ENCODE data around the gene SFTA2. TPM values are rescaled to one million over a fixed set of nuclear protein-coding genes. Genes with fewer than 3 reads are reported as not detected.

Gene SFTA2
- total RNA-seq, 1 donor from 2014 or later, result not detected

DNA sequence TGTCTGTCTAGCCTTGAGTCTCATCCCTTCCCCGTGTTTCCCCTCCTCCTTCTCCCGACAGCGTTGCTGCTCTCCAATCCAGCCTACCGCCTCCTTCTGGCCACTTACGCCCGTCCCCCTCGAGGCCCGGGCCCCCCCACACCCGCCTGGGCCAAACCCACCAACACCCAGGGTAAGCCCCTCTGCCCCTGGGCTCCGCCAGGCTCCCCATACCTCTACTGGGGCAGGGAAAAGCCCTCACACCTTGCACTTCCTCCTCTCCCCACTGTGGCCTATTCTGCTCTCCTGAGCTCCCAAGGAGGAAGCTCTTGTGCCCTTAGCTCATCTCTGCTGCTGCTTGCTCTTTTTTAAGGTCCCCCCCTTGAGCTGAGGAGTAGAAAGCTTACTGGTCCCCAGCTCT, 36.6 kb downstream of the SFTA2 start:
- no peak overlapping the region for H3K4me3 ChIP-seq
- intact Hi-C loops (cut with micrococcal nuclease), result no loop called here
- no peaks in the 10 kb centered on the region for H3K9me3 ChIP-seq (replicated peaks)
- TF ChIP-seq, protein P1, sequence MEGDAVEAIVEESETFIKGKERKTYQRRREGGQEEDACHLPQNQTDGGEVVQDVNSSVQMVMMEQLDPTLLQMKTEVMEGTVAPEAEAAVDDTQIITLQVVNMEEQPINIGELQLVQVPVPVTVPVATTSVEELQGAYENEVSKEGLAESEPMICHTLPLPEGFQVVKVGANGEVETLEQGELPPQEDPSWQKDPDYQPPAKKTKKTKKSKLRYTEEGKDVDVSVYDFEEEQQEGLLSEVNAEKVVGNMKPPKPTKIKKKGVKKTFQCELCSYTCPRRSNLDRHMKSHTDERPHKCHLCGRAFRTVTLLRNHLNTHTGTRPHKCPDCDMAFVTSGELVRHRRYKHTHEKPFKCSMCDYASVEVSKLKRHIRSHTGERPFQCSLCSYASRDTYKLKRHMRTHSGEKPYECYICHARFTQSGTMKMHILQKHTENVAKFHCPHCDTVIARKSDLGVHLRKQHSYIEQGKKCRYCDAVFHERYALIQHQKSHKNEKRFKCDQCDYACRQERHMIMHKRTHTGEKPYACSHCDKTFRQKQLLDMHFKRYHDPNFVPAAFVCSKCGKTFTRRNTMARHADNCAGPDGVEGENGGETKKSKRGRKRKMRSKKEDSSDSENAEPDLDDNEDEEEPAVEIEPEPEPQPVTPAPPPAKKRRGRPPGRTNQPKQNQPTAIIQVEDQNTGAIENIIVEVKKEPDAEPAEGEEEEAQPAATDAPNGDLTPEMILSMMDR (IDR thresholded peaks at IDR 0.05; ENCODE audit: borderline replicate concordance), result no peak
- H3K27me3 ChIP-seq (ENCODE audit: low read depth), result no peaks in the 10 kb centered on the region
- no peaks in the 10 kb centered on the region for H3K4me1 ChIP-seq
- no peak for DNase-seq
- H3K36me3 ChIP-seq, result peaks cover 55% of the 10 kb centered on the region
- no peak overlapping the region for H3K27ac ChIP-seq (replicated peaks)

DNA sequence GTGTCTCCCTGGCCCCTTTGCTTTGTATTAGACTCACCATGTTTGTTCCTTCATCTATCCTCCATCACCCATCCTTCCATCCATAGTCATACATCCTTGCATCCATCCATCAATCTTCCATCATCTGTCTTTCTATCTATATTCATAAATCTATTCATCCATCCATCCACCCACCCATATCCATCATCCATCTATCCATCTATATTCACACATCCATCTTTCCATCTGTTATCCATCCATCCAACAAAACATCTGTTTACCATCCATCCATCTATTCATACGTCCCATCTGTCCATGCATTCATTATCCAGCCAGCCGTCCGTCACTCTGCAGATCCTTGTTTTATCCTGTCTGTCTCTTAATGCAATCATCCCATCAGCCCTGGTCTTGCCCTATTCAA, 37.0 kb downstream of the SFTA2 start:
- H3K27me3 ChIP-seq (ENCODE audit: low read depth), result no peaks in the 10 kb centered on the region
- no peaks in the 10 kb centered on the region for H3K9me3 ChIP-seq (replicated peaks)
- H3K36me3 ChIP-seq, result peaks cover 55% of the 10 kb centered on the region
- no peak overlapping the region for H3K4me3 ChIP-seq
- no peak for DNase-seq
- TF ChIP-seq, protein P1 (IDR thresholded peaks at IDR 0.05; ENCODE audit: borderline replicate concordance), result no peak
- intact Hi-C loops (cut with micrococcal nuclease), result no loop called here
- H3K27ac ChIP-seq (replicated peaks), result no peak overlapping the region
- H3K4me1 ChIP-seq, result no peaks in the 10 kb centered on the region

DNA sequence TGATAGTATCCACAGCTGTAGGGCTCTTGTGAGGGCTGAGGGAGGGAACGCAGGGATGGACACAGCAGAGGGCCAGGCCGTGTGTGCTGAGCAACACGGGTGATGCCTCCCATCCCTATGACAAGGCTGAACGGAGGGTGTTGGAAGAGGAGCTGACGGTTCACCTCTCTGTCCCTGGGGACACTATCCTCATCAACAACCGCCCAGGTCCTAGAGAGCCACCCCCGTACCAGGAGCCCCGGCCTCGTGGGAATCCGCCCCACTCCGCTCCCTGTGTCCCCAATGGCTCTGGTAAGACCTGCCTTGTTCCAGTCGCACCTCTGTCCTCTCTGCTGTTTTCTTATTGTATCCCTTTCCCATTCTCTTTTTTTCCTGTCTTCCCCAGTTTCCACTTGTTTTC, 37.6 kb downstream of the SFTA2 start:
- TF ChIP-seq, protein P1 (IDR thresholded peaks at IDR 0.05; ENCODE audit: borderline replicate concordance), result no peak
- H3K4me3 ChIP-seq, result no peak overlapping the region
- no peaks in the 10 kb centered on the region for H3K9me3 ChIP-seq (replicated peaks)
- no peak overlapping the region for H3K27ac ChIP-seq (replicated peaks)
- DNase-seq, result no peak
- intact Hi-C loops (cut with micrococcal nuclease), result no loop called here
- no peaks in the 10 kb centered on the region for H3K27me3 ChIP-seq (ENCODE audit: low read depth)
- no peaks in the 10 kb centered on the region for H3K4me1 ChIP-seq
- peaks cover 53% of the 10 kb centered on the region for H3K36me3 ChIP-seq

DNA sequence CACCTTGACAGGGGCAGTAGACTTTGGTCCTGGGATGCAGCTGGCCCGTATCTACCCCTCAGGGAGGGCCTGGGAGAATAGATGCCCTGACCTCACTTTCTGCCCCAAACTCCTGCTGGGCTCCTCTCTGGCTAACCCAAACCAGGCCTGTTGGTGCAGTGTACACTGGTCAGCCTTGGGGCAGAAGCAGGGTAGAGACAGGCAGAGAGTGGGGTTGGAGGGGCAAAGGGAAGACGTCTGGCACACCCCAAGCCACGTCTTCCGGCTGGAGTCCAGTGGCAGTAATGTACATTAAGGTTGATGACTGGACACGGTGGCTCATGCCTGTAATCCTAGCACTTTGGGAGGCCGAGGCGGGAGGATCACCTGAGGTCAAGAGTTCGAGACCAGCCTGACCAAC, 38.3 kb downstream of the SFTA2 start:
- intact Hi-C loops (cut with micrococcal nuclease), result no loop called here
- Histone ChIP-seq H3K36me3 (peaks cover 46% of the 10 kb centered on the region), H3K4me1 (peaks cover 4% of the 10 kb centered on the region), H3K27ac (replicated peaks) (no peak overlapping the region), H3K4me3 (no peak overlapping the region), H3K27me3 (ENCODE audit: low read depth) (no peaks in the 10 kb centered on the region), H3K9me3 (replicated peaks) (no peaks in the 10 kb centered on the region)
- TF ChIP-seq, protein P1 (IDR thresholded peaks at IDR 0.05; ENCODE audit: borderline replicate concordance), result no peak
- DNase-seq, result no peak

DNA sequence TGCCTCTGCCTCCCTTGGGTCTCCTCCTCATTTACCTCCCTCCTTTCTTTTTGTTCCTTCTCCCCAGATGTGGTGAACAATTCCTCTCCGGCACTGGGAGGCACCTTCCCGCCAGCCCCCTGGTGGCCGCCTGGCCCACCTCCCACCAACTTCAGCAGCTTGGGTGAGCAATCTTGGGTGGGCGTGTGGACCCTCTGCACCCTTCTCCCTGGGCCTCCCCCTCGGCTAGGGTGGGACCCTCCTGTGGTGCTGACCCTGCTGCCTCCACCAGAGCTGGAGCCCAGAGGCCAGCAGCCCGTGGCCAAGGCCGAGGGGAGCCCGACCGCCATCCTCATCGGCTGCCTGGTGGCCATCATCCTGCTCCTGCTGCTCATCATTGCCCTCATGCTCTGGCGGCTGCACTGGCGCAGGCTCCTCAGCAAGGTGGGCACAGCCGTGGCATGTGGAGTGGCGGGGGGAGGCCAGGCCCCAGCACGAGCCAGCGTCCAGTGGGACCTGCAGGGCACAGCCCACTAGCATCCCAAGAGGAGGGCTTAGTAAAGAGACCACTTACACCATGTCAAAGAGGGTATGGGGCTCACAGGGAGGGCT, 38.9 kb downstream of the SFTA2 start:
- H3K4me3 ChIP-seq, result no peak overlapping the region
- no peaks in the 10 kb centered on the region for H3K9me3 ChIP-seq (replicated peaks)
- H3K27ac ChIP-seq (replicated peaks), result no peak overlapping the region
- H3K27me3 ChIP-seq (ENCODE audit: low read depth), result no peaks in the 10 kb centered on the region
- no peak for DNase-seq
- TF ChIP-seq, protein P1 (IDR thresholded peaks at IDR 0.05; ENCODE audit: borderline replicate concordance), result no peak
- peaks cover 8% of the 10 kb centered on the region for H3K4me1 ChIP-seq
- peaks cover 40% of the 10 kb centered on the region for H3K36me3 ChIP-seq
- intact Hi-C loops (cut with micrococcal nuclease), result no loop called here
